ENCODE measurements around the gene FADS3. TPM values are rescaled to one million over a fixed set of nuclear protein-coding genes. Genes with fewer than 3 reads are reported as not detected.
"Not testable (repeated sequence)": the region's sequence is repeated elsewhere in the genome, so short reads cannot be mapped to it uniquely, and the experiment has no call there.

Gene FADS3
- total and polyA plus RNA-seq, 9 of the 15 experiments (the other 6 are each of a cell fraction or from before 2014, with no cell fraction given): 0.97 to 148 (median 92.7) TPM

DNA sequence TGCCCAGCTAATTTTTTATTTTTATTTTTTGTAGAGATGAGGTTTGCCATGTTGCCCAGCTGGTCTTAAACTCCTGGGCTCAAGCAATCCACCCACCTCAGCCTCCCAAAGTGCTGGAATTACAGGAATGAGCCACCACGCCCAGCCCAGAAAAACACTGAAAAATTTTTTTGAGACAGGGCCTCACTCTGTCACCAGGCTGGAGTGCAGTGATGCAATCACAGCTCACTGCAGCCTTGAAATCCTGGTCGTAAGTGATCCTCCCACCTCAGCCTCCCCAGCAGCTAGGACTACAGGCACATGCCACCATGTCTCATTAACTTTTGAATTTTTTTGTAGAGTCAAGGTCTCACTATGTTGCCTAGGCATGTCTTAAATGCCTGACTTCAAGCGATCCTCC lies 9.1 kb downstream of the FADS3 start:
- ATAC-seq; H3K4me3 ChIP-seq; CTCF ChIA-PET (ENCODE audit: low intra/inter-chr PET ratio); H3K4me2 ChIP-seq (ENCODE audit: insufficient read depth, low read length); BruUV-seq (replicated peaks); H2AFZ ChIP-seq (ENCODE audit: low read depth, low read length); H3K27ac ChIP-seq (ENCODE audit: extremely low read depth, low read depth, low read length); H4K20me1 ChIP-seq (replicated peaks; ENCODE audit: control insufficient read depth, insufficient read depth, low read length); H3K9me1 ChIP-seq (ENCODE audit: control insufficient read depth, insufficient read depth, low read length); intact Hi-C loops (cut with micrococcal nuclease); H3K27me3 ChIP-seq (ENCODE audit: control insufficient read depth in 2 of 2, insufficient read depth in 2 of 2, low read length in 2 of 2); H3K9me3 ChIP-seq (replicated peaks; ENCODE audit: control insufficient read depth, insufficient read depth, low read depth, low read length); in situ Hi-C loops (cut with MboI); DNase-seq (ENCODE audit: extremely low read depth in 1 of 4, low spot score in 3 of 4); H3K9ac ChIP-seq (ENCODE audit: insufficient read depth in 1 of 2, low read depth in 2 of 2, low read length in 2 of 2): not testable (repeated sequence)
- TF ChIP-seq, protein P1, sequence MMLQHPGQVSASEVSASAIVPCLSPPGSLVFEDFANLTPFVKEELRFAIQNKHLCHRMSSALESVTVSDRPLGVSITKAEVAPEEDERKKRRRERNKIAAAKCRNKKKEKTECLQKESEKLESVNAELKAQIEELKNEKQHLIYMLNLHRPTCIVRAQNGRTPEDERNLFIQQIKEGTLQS (IDR thresholded peaks at IDR 0.05): peak; percentile 78
- TF ChIP-seq, protein P1 (CRISPR knock-in tag; conservative IDR thresholded peaks at IDR 0.05): not testable (repeated sequence)
- TF ChIP-seq CEBPG (CRISPR knock-in tag; IDR thresholded peaks at IDR 0.05): peak; percentile 75
- peak; percentile 14 to 65; a peak in 2 of 4 replicates for TF ChIP-seq CEBPG (tag; conservative IDR thresholded peaks at IDR 0.05 in 1 of 2, IDR thresholded peaks at IDR 0.05 in 1 of 2)
- peak; percentile 54 for TF ChIP-seq CEBPB (tag; IDR thresholded peaks at IDR 0.05)
- POLR2A ChIA-PET: interaction anchor here (0.5 to 2.3 kb wide), 6 partner anchors 68 to 448 kb away, joined by 3 to 9 read pairs (median 3); partner anchors contain the start of genes BEST1 and FTH1
- FAIRE-seq: peak; percentile 19
- WGBS (ENCODE audit: insufficient coverage, low coverage, missing lambda C conversion rate): 86% methylated on average over 3 of the region's 3 CpGs
- peaks cover 25% of the 10 kb centered on the region for H3K79me2 ChIP-seq (ENCODE audit: control insufficient read depth, insufficient read depth, low read length)
- H3K4me1 ChIP-seq (replicated peaks in 1 of 2; ENCODE audit: control insufficient read depth in 2 of 2, insufficient read depth in 2 of 2, low read length in 2 of 2): peaks cover 18 to 54% of the 10 kb centered on the region in 2 experiments; a peak in 4 of 5 replicates
- peaks cover 24% of the 10 kb centered on the region; the same call in 2 of the 3 replicates for H3K36me3 ChIP-seq (ENCODE audit: control insufficient read depth, insufficient read depth, low read length)

Data from K562 (cell line).